Activated T-cell treated with anti-CD3 and anti-CD28 coated beads, Interleukin-2, amount 50 U/mL, for 24 hours (primary cell): Measurements from ENCODE around the gene FUZ.

Experiments used
- DNase-seq: peaks from one replicate; pipeline ENCODE4 v3.0.0-alpha.2; 2020
- H3K27ac Mint-ChIP-seq: 2 replicates; pipeline ENCODE4 v1.8.0; 2020; ENCODE audit warnings: mild to moderate bottlenecking, mixed read lengths
- H3K27me3 Mint-ChIP-seq: 2 replicates; pipeline ENCODE4 v1.8.0; 2020; ENCODE audit warnings: mixed read lengths
- H3K36me3 Mint-ChIP-seq: 2 replicates; pipeline ENCODE4 v1.8.0; 2020; ENCODE audit warnings: low read depth, mixed read lengths
- H3K4me1 Mint-ChIP-seq: 2 replicates; pipeline ENCODE4 v1.8.0; 2020; ENCODE audit warnings: low read depth, mixed read lengths
- H3K4me3 Mint-ChIP-seq: 2 replicates; pipeline ENCODE4 v1.8.0; 2020; ENCODE audit warnings: mild to moderate bottlenecking, moderate library complexity, mixed read lengths
- H3K9me3 Mint-ChIP-seq: 2 replicates; pipeline ENCODE4 v1.8.0; 2020; ENCODE audit warnings: mixed read lengths

The FUZ gene

DNA sequence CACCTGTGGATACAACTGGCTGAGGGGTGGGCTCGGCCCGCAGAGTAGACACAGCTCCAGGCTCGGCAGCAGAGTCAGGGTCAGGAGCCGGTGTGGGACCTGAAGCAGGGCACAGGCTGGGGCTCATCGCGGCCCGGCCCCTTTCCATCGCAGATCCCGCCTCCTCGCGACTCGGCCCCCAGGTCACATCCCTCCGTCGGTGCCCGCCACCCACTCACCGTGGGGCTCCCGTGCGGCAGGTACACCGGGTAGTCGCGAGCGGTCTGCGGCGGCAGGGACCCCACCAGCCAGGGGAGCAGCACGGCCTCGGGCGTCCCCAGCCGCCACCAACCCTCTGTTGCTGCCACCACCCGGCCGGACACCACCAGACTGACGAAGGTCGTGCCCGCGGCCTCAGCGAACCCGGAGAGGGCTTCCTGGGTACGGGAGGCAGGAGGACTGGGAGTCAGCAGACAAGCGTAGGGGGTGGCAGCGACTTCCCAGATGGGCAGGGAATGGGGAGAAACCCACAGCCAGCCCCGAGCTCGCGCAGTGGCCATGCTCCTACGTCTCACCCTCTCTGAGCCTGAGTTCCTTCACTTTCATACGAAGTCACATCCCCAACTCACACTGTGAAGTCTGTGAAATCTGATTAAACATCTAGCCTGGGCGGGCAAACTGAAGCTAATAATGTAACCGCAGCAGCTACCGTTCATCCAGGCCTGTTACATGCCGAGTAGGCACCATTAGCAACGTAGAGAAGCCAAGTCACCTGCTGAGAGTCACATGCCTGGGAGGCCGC lies 3.7 kb downstream of the FUZ start:
- H3K27me3 Mint-ChIP-seq, result no peaks in the 10 kb centered on the region
- H3K36me3 Mint-ChIP-seq, result peaks cover 37% of the 10 kb centered on the region
- H3K9me3 Mint-ChIP-seq, result no peaks in the 10 kb centered on the region
- DNase-seq, result no peak
- H3K4me1 Mint-ChIP-seq, result peaks cover 46% of the 10 kb centered on the region
- peak overlapping the region; percentile 70 for H3K4me3 Mint-ChIP-seq
- peak overlapping the region; percentile 55 for H3K27ac Mint-ChIP-seq

DNA sequence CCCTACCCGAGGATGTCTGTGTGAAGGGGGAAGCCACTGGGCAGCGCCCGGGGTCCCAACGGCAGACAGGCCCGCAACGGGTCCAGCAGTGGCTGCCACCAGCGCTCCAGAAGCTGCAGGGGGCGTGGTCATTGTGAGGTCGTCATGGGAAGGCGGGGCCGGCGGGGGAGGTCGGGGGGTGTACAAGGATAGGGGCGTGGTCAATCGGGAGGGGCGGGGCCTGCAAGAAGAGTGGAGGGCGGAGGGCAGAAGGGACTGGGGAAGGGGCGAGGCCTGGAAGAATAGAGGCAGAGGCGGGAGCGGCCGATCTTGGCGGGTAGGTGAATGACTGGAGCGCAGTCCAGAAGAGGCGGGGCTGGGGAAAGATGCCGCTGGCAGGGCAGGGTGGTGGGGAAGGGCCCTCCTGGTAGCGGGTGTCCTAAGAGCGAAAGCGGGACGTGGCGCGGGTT lies 4.4 kb downstream of the FUZ start:
- Mint-ChIP-seq H3K9me3 (no peaks in the 10 kb centered on the region), H3K27ac (peak overlapping the region; percentile 55)

DNA sequence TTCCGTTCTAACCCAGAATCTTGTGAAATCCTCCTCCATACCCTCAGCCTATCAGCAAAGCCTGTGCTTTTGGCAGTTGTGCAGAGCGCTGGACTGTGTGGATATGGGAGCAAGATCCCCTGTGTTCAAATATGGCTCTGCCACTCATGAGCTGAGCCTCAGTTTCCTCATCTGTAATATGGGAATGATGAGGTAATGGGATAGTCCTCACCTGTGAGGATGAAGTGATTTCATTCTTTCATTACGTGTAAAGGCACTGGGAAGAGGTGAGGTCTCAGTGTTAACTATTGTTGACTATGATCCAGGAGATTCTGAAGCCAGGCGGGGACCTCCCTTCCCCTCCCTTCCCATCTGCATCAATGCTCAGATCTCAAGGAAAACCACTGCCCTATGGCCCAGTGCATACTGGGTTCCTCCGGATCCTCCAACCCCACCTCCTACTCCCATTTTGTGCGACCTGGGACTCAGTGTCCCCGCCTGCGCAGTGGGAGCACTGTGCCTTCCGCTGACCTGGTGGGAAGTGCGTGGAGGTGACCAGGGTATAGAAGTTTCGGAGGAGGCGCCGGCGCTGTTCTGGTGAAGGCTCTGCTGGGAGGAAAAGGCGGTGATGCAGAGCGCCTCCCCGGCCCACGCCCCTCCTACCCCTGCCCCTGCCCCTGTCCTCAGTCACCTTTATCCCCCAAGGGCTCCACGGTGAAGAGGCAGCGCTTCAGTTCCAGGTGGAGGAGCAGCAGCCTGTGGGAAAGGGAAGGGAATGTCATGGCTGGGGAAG lies 5.0 kb downstream of the FUZ start:
- H3K27me3 Mint-ChIP-seq, result no peaks in the 10 kb centered on the region
- peaks cover 37% of the 10 kb centered on the region for H3K4me1 Mint-ChIP-seq
- no peak for DNase-seq
- peak overlapping the region; percentile 23 for H3K4me3 Mint-ChIP-seq
- no peak overlapping the region for H3K27ac Mint-ChIP-seq
- peaks cover 45% of the 10 kb centered on the region for H3K36me3 Mint-ChIP-seq
- no peaks in the 10 kb centered on the region for H3K9me3 Mint-ChIP-seq

More for the DNA sequence above, 4.4 kb downstream of the FUZ start:
- H3K27me3 Mint-ChIP-seq, result no peaks in the 10 kb centered on the region
- peak; percentile 86 for DNase-seq
- H3K36me3 Mint-ChIP-seq, result peaks cover 42% of the 10 kb centered on the region
- H3K4me1 Mint-ChIP-seq, result peaks cover 41% of the 10 kb centered on the region
- peak overlapping the region; percentile 70 for H3K4me3 Mint-ChIP-seq

DNA sequence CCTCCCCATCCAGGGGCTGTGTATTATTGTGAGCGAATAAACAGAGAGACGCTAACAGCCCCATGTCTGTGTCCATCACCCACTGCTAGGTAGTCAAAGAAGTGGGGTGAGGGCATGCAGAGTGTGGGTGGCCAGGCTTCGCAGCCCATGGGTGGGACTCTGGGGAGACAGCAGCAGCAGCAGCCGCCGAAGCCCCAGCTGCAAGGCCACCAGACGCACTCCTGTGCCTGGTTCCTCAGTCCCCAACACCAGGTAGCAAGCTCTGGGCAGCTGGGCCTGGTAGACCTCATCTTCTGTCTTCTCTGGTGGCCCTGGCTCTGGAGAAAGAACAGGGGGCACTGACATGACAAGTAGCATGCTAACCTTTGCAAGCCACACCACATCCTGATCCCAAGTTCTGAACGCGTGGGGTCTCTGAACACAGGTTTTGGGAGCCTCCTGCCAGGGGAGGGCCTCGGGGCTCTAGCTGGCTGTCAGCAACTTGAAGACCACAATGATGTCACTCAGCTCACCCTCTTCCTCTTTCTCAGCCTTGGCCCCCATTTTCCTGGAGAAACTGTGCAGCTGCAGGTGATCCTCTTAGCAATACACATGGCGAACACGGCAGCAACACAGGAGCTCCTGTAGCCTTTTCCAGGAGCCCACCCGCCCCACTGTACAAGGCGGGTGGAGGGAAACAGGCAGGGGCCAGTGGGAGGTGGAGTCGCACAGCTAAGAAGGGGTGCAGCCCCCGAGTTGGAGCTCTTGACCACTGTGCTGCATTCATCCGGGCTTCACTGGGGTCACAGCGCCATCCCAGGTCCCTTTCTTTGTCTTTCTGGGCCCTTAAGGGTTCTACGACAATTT lies 5.8 kb downstream of the FUZ start:
- no peaks in the 10 kb centered on the region for H3K27me3 Mint-ChIP-seq
- peaks cover 29% of the 10 kb centered on the region for H3K4me1 Mint-ChIP-seq
- H3K36me3 Mint-ChIP-seq, result peaks cover 51% of the 10 kb centered on the region
- H3K27ac Mint-ChIP-seq, result peak overlapping the region; percentile 76
- H3K4me3 Mint-ChIP-seq, result no peak overlapping the region
- no peak for DNase-seq
- no peaks in the 10 kb centered on the region for H3K9me3 Mint-ChIP-seq

DNA sequence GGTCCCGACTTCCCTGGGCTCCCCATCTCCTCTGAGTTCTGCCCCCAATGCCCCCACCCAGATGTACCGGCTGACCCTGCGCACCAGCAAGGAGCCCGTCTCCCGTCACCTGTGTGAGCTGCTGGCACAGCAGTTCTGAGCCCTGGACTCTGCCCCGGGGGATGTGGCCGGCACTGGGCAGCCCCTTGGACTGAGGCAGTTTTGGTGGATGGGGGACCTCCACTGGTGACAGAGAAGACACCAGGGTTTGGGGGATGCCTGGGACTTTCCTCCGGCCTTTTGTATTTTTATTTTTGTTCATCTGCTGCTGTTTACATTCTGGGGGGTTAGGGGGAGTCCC lies 6.5 kb downstream of the FUZ start:
- Mint-ChIP-seq H3K4me1 (peaks cover 24% of the 10 kb centered on the region), H3K4me3 (no peak overlapping the region), H3K27me3 (no peaks in the 10 kb centered on the region), H3K36me3 (peaks cover 53% of the 10 kb centered on the region), H3K9me3 (no peaks in the 10 kb centered on the region), H3K27ac (no peak overlapping the region)
- no peak for DNase-seq

GRCh38 chr19:49805822-49806619 lies 7.1 kb downstream of the FUZ start:
- Mint-ChIP-seq H3K4me3 (no peak overlapping the region), H3K9me3 (no peaks in the 10 kb centered on the region), H3K27me3 (no peaks in the 10 kb centered on the region), H3K4me1 (peaks cover 24% of the 10 kb centered on the region), H3K27ac (peak overlapping the region; percentile 81), H3K36me3 (peaks cover 57% of the 10 kb centered on the region)
- DNase-seq, result no peak

DNA sequence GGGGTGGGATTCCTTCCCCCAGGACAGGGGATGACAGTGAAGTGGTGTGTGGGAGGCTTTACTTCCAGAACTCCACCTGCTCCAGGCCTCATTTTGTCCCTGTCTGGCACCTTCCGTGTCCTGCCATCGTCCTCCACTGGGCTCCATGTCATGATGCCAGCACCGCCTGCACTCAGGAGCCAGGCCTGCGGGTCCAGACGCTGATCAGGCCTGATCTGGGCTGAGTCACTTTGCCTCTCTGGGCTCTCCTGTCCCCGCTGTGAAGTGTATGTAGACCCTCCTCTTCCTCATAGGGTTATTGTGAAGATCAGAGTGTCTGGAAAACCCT lies 9.6 kb downstream of the FUZ start:
- Mint-ChIP-seq H3K4me3 (no peak overlapping the region), H3K36me3 (peaks cover 79% of the 10 kb centered on the region), H3K27me3 (no peaks in the 10 kb centered on the region), H3K9me3 (no peaks in the 10 kb centered on the region), H3K27ac (no peak overlapping the region), H3K4me1 (peaks cover 10% of the 10 kb centered on the region)
- no peak for DNase-seq

DNA sequence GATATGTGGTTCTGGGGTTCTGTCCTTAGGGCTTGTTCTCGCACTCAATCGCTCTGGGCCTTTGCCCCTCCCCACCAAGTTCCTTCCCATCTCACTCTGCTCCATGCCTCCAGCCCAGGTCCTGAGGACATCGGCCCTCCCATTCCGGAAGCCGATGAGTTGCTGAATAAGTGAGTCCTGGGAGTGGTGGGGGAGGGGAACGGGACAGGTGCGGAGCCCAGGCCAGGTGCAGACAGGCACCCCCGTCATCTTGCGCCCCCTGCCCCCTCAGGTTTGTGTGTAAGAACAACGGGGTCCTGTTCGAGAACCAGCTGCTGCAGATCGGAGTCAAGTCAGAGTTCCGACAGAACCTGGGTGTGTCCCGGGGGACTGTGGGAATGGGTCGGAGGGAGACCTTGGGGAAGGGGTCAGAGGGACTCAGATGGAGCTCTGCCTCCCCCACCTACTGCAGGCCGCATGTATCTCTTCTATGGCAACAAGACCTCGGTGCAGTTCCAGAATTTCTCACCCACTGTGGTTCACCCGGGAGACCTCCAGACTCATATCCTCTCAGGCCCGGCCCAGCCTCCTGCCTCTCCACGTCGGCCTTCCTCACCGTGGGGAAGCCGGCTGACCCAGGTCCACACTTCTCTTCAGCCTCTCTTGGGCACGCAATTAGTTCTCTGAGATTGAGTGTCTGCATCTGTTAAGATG lies 10.1 kb downstream of the FUZ start:
- no peak for DNase-seq
- no peaks in the 10 kb centered on the region for H3K9me3 Mint-ChIP-seq
- H3K4me1 Mint-ChIP-seq, result peaks cover 7% of the 10 kb centered on the region
- H3K4me3 Mint-ChIP-seq, result no peak overlapping the region
- H3K36me3 Mint-ChIP-seq, result peaks cover 81% of the 10 kb centered on the region
- H3K27me3 Mint-ChIP-seq, result no peaks in the 10 kb centered on the region
- H3K27ac Mint-ChIP-seq, result no peak overlapping the region

DNA sequence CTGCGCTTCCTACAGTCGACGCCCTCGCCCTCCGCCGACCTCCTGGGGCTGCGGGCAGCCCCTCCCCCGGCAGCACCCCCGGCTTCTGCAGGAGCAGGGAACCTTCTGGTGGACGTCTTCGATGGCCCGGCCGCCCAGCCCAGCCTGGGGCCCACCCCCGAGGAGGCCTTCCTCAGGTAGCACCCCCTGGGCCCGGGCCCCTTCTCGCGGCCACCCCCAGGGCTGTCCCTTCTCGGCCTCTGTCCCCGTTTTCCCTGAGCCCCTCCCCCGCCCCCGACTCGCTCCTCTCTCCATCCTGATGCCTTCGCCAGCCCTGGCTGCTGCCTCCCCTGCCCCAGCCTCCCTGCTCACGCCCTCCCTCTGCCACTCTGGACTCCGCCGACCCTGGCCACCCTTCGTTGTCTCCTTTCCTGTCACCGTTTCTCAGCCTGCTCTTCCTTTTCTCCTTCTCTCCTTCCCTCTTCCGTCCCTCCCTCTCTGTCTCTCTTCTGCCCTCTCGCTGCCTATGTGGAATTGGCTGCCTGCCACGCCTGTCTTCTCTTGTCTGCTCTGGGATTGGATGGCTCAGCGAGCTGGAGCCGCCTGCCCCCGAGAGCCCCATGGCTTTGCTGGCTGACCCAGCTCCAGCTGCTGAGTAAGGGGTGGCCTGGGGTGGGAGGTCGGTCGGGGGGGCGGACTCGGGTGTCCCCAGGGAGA lies 11.0 kb downstream of the FUZ start:
- Mint-ChIP-seq H3K36me3 (peaks cover 81% of the 10 kb centered on the region), H3K27me3 (no peaks in the 10 kb centered on the region), H3K27ac (no peak overlapping the region), H3K4me3 (no peak overlapping the region), H3K9me3 (no peaks in the 10 kb centered on the region), H3K4me1 (no peaks in the 10 kb centered on the region)
- no peak for DNase-seq

DNA sequence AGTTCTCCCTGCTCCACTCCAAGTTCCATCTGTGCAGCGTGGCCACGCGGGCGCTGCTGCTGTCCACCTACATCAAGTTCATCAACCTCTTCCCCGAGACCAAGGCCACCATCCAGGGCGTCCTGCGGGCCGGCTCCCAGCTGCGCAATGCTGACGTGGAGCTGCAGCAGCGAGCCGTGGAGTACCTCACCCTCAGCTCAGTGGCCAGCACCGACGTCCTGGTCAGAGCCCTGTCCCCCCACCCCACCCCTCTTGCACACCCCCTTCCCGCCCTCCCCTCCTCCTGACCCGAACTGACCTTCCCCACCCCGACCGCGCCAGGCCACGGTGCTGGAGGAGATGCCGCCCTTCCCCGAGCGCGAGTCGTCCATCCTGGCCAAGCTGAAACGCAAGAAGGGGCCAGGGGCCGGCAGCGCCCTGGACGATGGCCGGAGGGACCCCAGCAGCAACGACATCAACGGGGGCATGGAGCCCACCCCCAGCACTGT lies 11.6 kb downstream of the FUZ start:
- no peak overlapping the region for H3K27ac Mint-ChIP-seq
- H3K9me3 Mint-ChIP-seq, result no peaks in the 10 kb centered on the region
- DNase-seq, result no peak
- H3K4me3 Mint-ChIP-seq, result no peak overlapping the region
- H3K4me1 Mint-ChIP-seq, result no peaks in the 10 kb centered on the region
- H3K27me3 Mint-ChIP-seq, result no peaks in the 10 kb centered on the region
- H3K36me3 Mint-ChIP-seq, result peaks cover 83% of the 10 kb centered on the region

- H3K27ac Mint-ChIP-seq, result no peak overlapping the region
- no peak for DNase-seq
- H3K4me3 Mint-ChIP-seq, result no peak overlapping the region
- no peaks in the 10 kb centered on the region for H3K9me3 Mint-ChIP-seq
- H3K36me3 Mint-ChIP-seq, result peaks cover 84% of the 10 kb centered on the region
- H3K27me3 Mint-ChIP-seq, result no peaks in the 10 kb centered on the region
- H3K4me1 Mint-ChIP-seq, result no peaks in the 10 kb centered on the region
Measured at GRCh38 chr19:49800771-49801170, 12.3 kb downstream of the FUZ start.

DNA sequence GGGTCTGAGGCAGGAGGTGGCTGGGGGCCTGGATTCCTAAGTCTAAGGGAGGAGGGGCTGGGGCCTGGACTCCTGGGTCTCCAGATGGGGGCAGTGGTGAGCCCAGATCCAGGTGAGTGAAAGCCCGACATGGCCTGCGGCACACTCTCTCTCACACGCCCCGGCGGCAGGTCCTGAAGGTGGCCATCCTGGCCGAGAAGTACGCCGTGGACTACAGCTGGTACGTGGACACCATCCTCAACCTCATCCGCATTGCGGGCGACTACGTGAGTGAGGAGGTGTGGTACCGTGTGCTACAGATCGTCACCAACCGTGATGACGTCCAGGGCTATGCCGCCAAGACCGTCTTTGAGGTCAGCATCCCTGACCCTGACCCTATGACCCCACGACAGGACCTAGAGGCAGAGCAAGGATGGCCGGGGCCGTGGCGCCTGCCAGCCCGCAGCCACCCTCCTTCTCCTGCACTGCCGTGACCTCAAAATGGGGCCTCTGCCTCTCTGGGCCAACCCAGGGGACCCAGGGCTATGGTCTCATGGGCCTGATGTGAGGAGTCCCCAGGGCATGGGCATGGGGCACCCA lies 13.2 kb downstream of the FUZ start:
- DNase-seq, result no peak
- Mint-ChIP-seq H3K27me3 (no peaks in the 10 kb centered on the region), H3K36me3 (peaks cover 89% of the 10 kb centered on the region), H3K9me3 (no peaks in the 10 kb centered on the region), H3K27ac (no peak overlapping the region), H3K4me1 (no peaks in the 10 kb centered on the region), H3K4me3 (no peak overlapping the region)

DNA sequence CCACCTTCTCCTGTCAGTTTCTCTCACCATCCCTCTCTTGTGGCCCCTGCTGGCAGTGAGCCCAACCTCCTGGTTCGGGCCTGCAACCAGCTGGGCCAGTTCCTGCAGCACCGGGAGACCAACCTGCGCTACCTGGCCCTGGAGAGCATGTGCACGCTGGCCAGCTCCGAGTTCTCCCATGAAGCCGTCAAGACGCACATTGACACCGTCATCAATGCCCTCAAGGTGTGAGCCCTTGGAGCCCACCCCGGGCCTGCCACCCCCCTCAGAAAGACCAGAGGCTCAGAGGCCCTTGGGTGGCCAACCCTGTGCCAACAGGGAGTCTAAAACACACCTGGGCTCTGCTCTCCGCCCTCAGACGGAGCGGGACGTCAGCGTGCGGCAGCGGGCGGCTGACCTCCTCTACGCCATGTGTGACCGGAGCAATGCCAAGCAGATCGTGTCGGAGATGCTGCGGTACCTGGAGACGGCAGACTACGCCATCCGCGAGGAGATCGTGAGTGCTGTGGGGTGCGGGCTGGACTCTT lies 13.8 kb downstream of the FUZ start:
- no peak overlapping the region for H3K4me3 Mint-ChIP-seq
- H3K4me1 Mint-ChIP-seq, result no peaks in the 10 kb centered on the region
- no peak overlapping the region for H3K27ac Mint-ChIP-seq
- H3K9me3 Mint-ChIP-seq, result no peaks in the 10 kb centered on the region
- H3K36me3 Mint-ChIP-seq, result peaks cover 89% of the 10 kb centered on the region
- H3K27me3 Mint-ChIP-seq, result no peaks in the 10 kb centered on the region
- no peak for DNase-seq
